HepG2 (cell line): Measurements from ENCODE around the gene DRAXIN. TPM values are rescaled to one million over a fixed set of nuclear protein-coding genes. Genes with fewer than 3 reads are reported as not detected.

Experiments
- MAFF ChIP-seq: IDR thresholded peaks from 2 replicates; pipeline ENCODE4 v1.6.1; 2011; ENCODE audit warnings: low read depth, low read length, improper control_type of control experiment
- TOPORS ChIP-seq: sonication (generic); formaldehyde crosslinking; IDR thresholded peaks from 2 replicates; pipeline ENCODE4 v1.8.0; 2023; ENCODE audit warnings: mild to moderate bottlenecking, missing genetic modification reagents
- ZNF558 ChIP-seq: sonication (generic); formaldehyde crosslinking; IDR thresholded peaks from 2 replicates; pipeline ENCODE4 v1.9.0; 2022; ENCODE audit warnings: mild to moderate bottlenecking, missing genetic modification reagents, borderline replicate concordance
- ZNF713 ChIP-seq: sonication (generic); formaldehyde crosslinking; IDR thresholded peaks from 2 replicates; pipeline ENCODE4 v1.4.0; 2020; ENCODE audit warnings: mild to moderate bottlenecking, missing genetic modification reagents
- ZNF737 ChIP-seq: sonication (generic); formaldehyde crosslinking; IDR thresholded peaks from 2 replicates; pipeline ENCODE4 v1.5.0; 2020; ENCODE audit warnings: missing genetic modification reagents, mild to moderate bottlenecking, borderline replicate concordance
- ZSCAN20 ChIP-seq: sonication (generic); formaldehyde crosslinking; IDR thresholded peaks from 2 replicates; pipeline ENCODE4 v1.4.0; 2020; ENCODE audit warnings: missing genetic modification reagents, mild to moderate bottlenecking, borderline replicate concordance
- ZSCAN29 ChIP-seq: sonication (generic); formaldehyde crosslinking; conservative IDR thresholded peaks from 2 replicates; pipeline ENCODE4 v1.4.0; 2020; ENCODE audit warnings: mild to moderate bottlenecking, missing genetic modification reagents
- polyA plus RNA-seq, 8 experiments: library from polyadenylated mRNA; depleted of rRNA in 3 of 8; stranded (reverse) in 7 of 8; unstranded in 1 of 8; fragments of >200 nt; fragmentation: Illumina TruSeq in 4 of 8; extraction: Trizol in 4 of 8; gene quantifications; 2 replicates each; pipeline versions ENCODE4 v1.2.1 to v1.2.3, GENCODE V29; 2011 to 2016; ENCODE audit warnings: low read depth in 4 of 8, missing spikeins in 1 of 8, mixed read lengths in 1 of 8; ENCODE audit not compliant: insufficient read depth in 1 of 8
- total RNA-seq, 5 experiments: library from RNA; depleted of rRNA; stranded (reverse); fragments of >200 nt; fragmentation: Illumina TruSeq; extraction: Trizol; gene quantifications; 2 replicates each; pipeline ENCODE4 v1.2.3, GENCODE V29; 2016; ENCODE audit warnings: low read depth in 1 of 5
- TF ChIP-seq, protein P1 (sequence below): sonication (generic); formaldehyde crosslinking; IDR thresholded peaks from 2 replicates; pipeline ENCODE4 v1.8.0; 2022; ENCODE audit warnings: missing genetic modification reagents, mild to moderate bottlenecking, borderline replicate concordance
- TF ChIP-seq, protein P2 (sequence below): sonication (generic); formaldehyde crosslinking; IDR thresholded peaks from 2 replicates; pipeline ENCODE4 v1.4.0; 2020; ENCODE audit warnings: missing genetic modification reagents
- TF ChIP-seq, protein P3 (sequence below): sonication (generic); formaldehyde crosslinking; IDR thresholded peaks from 2 replicates; pipeline ENCODE4 v1.8.0; 2022; ENCODE audit warnings: mild to moderate bottlenecking, missing genetic modification reagents, moderate library complexity
- TF ChIP-seq, protein P4 (sequence below): sonication (generic); formaldehyde crosslinking; IDR thresholded peaks from 2 replicates; pipeline ENCODE4 v1.4.0; 2020; ENCODE audit warnings: missing genetic modification reagents
- TF ChIP-seq, protein P5 (sequence below): sonication (generic); formaldehyde crosslinking; IDR thresholded peaks from 2 replicates; pipeline ENCODE4 v1.4.0; 2020; ENCODE audit warnings: missing genetic modification reagents, low read depth, mild to moderate bottlenecking, borderline replicate concordance

Gene DRAXIN
- total and polyA plus RNA-seq, 2 of the 13 experiments (the other 11 are each of a cell fraction or from before 2014, with no cell fraction given), result 0.02 TPM; not detected in 1

DNA sequence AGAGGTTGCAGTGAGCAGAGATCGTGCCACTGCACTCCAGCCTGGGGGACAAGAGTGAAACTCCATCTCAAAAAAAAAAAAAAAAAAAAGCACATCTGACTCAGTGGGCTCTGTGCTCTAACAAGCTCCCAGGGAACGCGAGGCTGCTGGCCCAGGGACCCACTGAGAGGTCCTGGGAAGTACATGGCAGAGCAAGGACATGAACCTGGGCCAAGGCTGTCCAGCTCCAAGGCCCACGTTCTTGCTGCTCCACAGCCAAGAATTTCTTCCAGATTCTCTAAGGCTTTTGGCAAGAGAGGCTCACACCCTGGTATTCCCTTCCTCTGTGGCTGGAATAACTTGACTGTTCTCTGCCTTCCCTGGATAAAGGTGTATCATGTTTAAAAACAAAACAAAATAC is 29.0 kb downstream of the DRAXIN start (continued):
- TF ChIP-seq ZNF558 (no peak), TOPORS (CRISPR knock-in tag) (no peak), ZNF713 (CRISPR knock-in tag) (no peak), ZSCAN20 (CRISPR knock-in tag) (no peak), ZNF737 (CRISPR knock-in tag) (no peak), MAFF (no peak), ZSCAN29 (CRISPR knock-in tag) (no peak)
- TF ChIP-seq, protein P1, sequence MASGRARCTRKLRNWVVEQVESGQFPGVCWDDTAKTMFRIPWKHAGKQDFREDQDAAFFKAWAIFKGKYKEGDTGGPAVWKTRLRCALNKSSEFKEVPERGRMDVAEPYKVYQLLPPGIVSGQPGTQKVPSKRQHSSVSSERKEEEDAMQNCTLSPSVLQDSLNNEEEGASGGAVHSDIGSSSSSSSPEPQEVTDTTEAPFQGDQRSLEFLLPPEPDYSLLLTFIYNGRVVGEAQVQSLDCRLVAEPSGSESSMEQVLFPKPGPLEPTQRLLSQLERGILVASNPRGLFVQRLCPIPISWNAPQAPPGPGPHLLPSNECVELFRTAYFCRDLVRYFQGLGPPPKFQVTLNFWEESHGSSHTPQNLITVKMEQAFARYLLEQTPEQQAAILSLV (CRISPR knock-in tag), result no peak
- TF ChIP-seq, protein P2, sequence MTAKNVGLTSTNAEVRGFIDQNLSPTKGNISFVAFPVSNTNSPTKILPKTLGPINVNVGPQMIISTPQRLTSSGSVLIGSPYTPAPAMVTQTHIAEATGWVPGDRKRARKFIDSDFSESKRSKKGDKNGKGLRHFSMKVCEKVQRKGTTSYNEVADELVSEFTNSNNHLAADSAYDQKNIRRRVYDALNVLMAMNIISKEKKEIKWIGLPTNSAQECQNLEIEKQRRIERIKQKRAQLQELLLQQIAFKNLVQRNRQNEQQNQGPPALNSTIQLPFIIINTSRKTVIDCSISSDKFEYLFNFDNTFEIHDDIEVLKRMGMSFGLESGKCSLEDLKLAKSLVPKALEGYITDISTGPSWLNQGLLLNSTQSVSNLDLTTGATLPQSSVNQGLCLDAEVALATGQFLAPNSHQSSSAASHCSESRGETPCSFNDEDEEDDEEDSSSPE (CRISPR knock-in tag), result no peak
- TF ChIP-seq, protein P3, sequence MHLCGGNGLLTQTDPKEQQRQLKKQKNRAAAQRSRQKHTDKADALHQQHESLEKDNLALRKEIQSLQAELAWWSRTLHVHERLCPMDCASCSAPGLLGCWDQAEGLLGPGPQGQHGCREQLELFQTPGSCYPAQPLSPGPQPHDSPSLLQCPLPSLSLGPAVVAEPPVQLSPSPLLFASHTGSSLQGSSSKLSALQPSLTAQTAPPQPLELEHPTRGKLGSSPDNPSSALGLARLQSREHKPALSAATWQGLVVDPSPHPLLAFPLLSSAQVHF (CRISPR knock-in tag), result no peak
- TF ChIP-seq, protein P4, sequence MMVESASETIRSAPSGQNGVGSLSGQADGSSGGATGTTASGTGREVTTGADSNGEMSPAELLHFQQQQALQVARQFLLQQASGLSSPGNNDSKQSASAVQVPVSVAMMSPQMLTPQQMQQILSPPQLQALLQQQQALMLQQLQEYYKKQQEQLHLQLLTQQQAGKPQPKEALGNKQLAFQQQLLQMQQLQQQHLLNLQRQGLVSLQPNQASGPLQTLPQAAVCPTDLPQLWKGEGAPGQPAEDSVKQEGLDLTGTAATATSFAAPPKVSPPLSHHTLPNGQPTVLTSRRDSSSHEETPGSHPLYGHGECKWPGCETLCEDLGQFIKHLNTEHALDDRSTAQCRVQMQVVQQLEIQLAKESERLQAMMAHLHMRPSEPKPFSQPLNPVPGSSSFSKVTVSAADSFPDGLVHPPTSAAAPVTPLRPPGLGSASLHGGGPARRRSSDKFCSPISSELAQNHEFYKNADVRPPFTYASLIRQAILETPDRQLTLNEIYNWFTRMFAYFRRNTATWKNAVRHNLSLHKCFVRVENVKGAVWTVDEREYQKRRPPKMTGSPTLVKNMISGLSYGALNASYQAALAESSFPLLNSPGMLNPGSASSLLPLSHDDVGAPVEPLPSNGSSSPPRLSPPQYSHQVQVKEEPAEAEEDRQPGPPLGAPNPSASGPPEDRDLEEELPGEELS (CRISPR knock-in tag), result no peak
- TF ChIP-seq, protein P5, sequence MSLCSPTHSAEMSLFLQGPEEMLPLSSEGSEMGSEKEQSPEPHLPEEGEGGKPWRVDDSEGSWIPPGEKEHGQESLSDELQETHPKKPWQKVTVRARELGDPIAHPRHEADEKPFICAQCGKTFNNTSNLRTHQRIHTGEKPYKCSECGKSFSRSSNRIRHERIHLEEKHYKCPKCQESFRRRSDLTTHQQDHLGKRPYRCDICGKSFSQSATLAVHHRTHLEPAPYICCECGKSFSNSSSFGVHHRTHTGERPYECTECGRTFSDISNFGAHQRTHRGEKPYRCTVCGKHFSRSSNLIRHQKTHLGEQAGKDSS (CRISPR knock-in tag), result no peak
